Keratinocyte (primary cell): Measurements from ENCODE around the gene HCCS. TPM values are rescaled to one million over a fixed set of nuclear protein-coding genes. Genes with fewer than 3 reads are reported as not detected.

ENCODE experiments used
- DNase-seq: peaks from one replicate; pipeline ENCODE4 v3.0.0-alpha.2; 2011; ENCODE audit warnings: low read depth, missing footprints, low spot score
- FAIRE-seq: peaks from 2 replicates; lab custom pipeline; 2011; peaks lifted over from hg19 to GRCh38; lab: Jason Lieb, UNC
- H2AFZ ChIP-seq: 2 replicates; pipeline ENCODE4 v1.6.0; 2012; ENCODE audit warnings: low read length, control low read depth, inconsistent platforms; ENCODE audit not compliant: control insufficient read depth
- H3K27ac ChIP-seq: 2 replicates; pipeline ENCODE4 v1.5.1; 2011; ENCODE audit warnings: low read length; ENCODE audit not compliant: control insufficient read depth, insufficient read depth
- H3K27me3 ChIP-seq: 3 replicates; pipeline ENCODE4 v1.6.0; 2011; ENCODE audit warnings: low read length; ENCODE audit not compliant: control insufficient read depth, insufficient read depth; ENCODE audit errors: extremely low read depth
- H3K36me3 ChIP-seq, 2 experiments: 2 replicates in 1 of 2; 3 replicates in 1 of 2; pipeline ENCODE4 v1.5.1; 2011; ENCODE audit warnings: low read length in 2 of 2, mild to moderate bottlenecking in 1 of 2; ENCODE audit not compliant: control insufficient read depth in 2 of 2, insufficient read depth in 2 of 2; ENCODE audit errors: extremely low read depth in 1 of 2
- H3K4me1 ChIP-seq: 3 replicates; pipeline ENCODE4 v1.5.1; 2011; ENCODE audit warnings: low read length; ENCODE audit not compliant: control insufficient read depth, insufficient read depth; ENCODE audit errors: extremely low read depth
- H3K4me2 ChIP-seq: 3 replicates; pipeline ENCODE4 v1.6.0; 2011; ENCODE audit warnings: low read depth, low read length; ENCODE audit not compliant: control insufficient read depth, insufficient read depth; ENCODE audit errors: extremely low read depth
- H3K4me3 ChIP-seq, 3 experiments: fragments of 200-600 bp in 1 of 3; sonication (generic) in 1 of 3; 2 replicates in 2 of 3; 3 replicates in 1 of 3; pipeline ENCODE4 v1.5.1; 2011 to 2016; ENCODE audit warnings: low read length in 3 of 3, mild to moderate bottlenecking in 3 of 3, control low read depth in 2 of 3, inconsistent platforms in 1 of 3, low read depth in 1 of 3, mixed read lengths in 1 of 3, mixed run types in 1 of 3, moderate library complexity in 1 of 3; ENCODE audit not compliant: control insufficient read depth in 2 of 3, insufficient read depth in 2 of 3; ENCODE audit errors: extremely low read depth in 1 of 3
- H3K79me2 ChIP-seq: 2 replicates; pipeline ENCODE4 v1.6.0; 2012; ENCODE audit warnings: low read length; ENCODE audit not compliant: control insufficient read depth, insufficient read depth
- H3K9ac ChIP-seq: 3 replicates; pipeline ENCODE4 v1.6.0; 2011; ENCODE audit warnings: low read length; ENCODE audit not compliant: control insufficient read depth, insufficient read depth; ENCODE audit errors: extremely low read depth
- H3K9me1 ChIP-seq: 3 replicates; pipeline ENCODE4 v1.6.0; 2011; ENCODE audit warnings: low read length; ENCODE audit not compliant: control insufficient read depth, insufficient read depth; ENCODE audit errors: extremely low read depth
- H3K9me3 ChIP-seq: 2 replicates; pipeline ENCODE4 v1.5.1; 2012; ENCODE audit warnings: low read depth, low read length; ENCODE audit not compliant: control insufficient read depth
- H4K20me1 ChIP-seq: 3 replicates; pipeline ENCODE4 v1.6.0; 2011; ENCODE audit warnings: low read length; ENCODE audit not compliant: control insufficient read depth, insufficient read depth; ENCODE audit errors: extremely low read depth
- CTCF ChIP-seq, 3 experiments: IDR thresholded peaks in 1 of 3; conservative IDR thresholded peaks in 1 of 3; optimal IDR thresholded peaks in 1 of 3; 2 replicates in 2 of 3; 3 replicates in 1 of 3; pipeline versions ENCODE3 to v1.5.1; 2011; ENCODE audit warnings: low read length in 3 of 3, mild to moderate bottlenecking in 3 of 3, moderate library complexity in 2 of 3, control low read depth in 1 of 3, inconsistent platforms in 1 of 3; ENCODE audit not compliant: insufficient read depth in 2 of 3; ENCODE audit errors: extremely low read depth in 1 of 3
- EZH2 ChIP-seq: IDR thresholded peaks from one replicate; pipeline ENCODE4 v1.6.1; 2012; ENCODE audit warnings: inconsistent platforms, mild to moderate bottlenecking, low read length, moderate library complexity
- dilution Hi-C: fragments of 300-500 bp; cut with MboI; formaldehyde crosslinking; loops from one replicate; pipeline ENCODE4 v1.7.0; 2020; ENCODE audit warnings: low sequenced_read_pairs; ENCODE audit not compliant: extremely low pct_ligation_motif_present
- polyA plus RNA-seq, 5 experiments: library from polyadenylated mRNA; depleted of rRNA in 3 of 5; stranded (reverse) in 3 of 5; stranded (forward) in 1 of 5; unstranded in 1 of 5; fragments of >200 nt; gene quantifications; 1 replicate in 1 of 5; 2 replicates in 3 of 5; 3 replicates in 1 of 5; pipeline versions ENCODE4 v1.2.1 to v1.2.3, GENCODE V29; 2011 to 2012; ENCODE audit warnings: missing spikeins in 2 of 5, low read depth in 1 of 5, low replicate concordance in 1 of 5

HCCS gene
- polyA plus RNA-seq, 1 donor (not counting 4 experiments of a cell fraction or from before 2014, with no cell fraction given) = 45.3 TPM

GRCh38 chrX:11109968-11110367, 1.2 kb upstream of the HCCS start:
- no peak for TF ChIP-seq CTCF (optimal IDR thresholded peaks at IDR 0.05 in 1 of 3, IDR thresholded peaks at IDR 0.05 in 1 of 3, conservative IDR thresholded peaks at IDR 0.05 in 1 of 3; ENCODE audit: extremely low read depth in 1 of 3, insufficient read depth in 2 of 3, low read length in 3 of 3)
- no peak for TF ChIP-seq EZH2
- Histone ChIP-seq H3K4me3 (no peak overlapping the region), H2AFZ (no peak overlapping the region)

GRCh38 chrX:11111947-11112346, 815 bp downstream of the HCCS start:
- H3K36me3 ChIP-seq = peaks cover 6 to 7% of the 10 kb centered on the region in 2 experiments
- dilution Hi-C loops = no loop called here
- H3K4me3 ChIP-seq = peak overlapping the region; percentile 71 to 80 (median 79)
- H3K4me1 ChIP-seq = peaks cover 13% of the 10 kb centered on the region
- peaks cover 17% of the 10 kb centered on the region for H3K79me2 ChIP-seq
- peak overlapping the region; percentile 90 for H3K9ac ChIP-seq
- no peak for DNase-seq
- H3K4me2 ChIP-seq = peak overlapping the region; percentile 87
- TF ChIP-seq EZH2 (no peak), CTCF (optimal IDR thresholded peaks at IDR 0.05 in 1 of 3, IDR thresholded peaks at IDR 0.05 in 1 of 3, conservative IDR thresholded peaks at IDR 0.05 in 1 of 3; ENCODE audit: extremely low read depth in 1 of 3, insufficient read depth in 2 of 3, low read length in 3 of 3) (no peak)
- no peaks in the 10 kb centered on the region for H4K20me1 ChIP-seq
- H3K27ac ChIP-seq = peak overlapping the region; percentile 91
- H2AFZ ChIP-seq = no peak overlapping the region
- no peaks in the 10 kb centered on the region for H3K9me3 ChIP-seq
- no peaks in the 10 kb centered on the region for H3K27me3 ChIP-seq
- no peak for FAIRE-seq
- H3K9me1 ChIP-seq = no peaks in the 10 kb centered on the region

More at GRCh38 chrX:11109968-11110367, 1.2 kb upstream of the HCCS start:
- peaks cover 0 to 2% of the 10 kb centered on the region in 2 experiments for H3K36me3 ChIP-seq
- no peak for FAIRE-seq
- no peak overlapping the region for H3K27ac ChIP-seq
- no peaks in the 10 kb centered on the region for H3K27me3 ChIP-seq
- no peaks in the 10 kb centered on the region for H4K20me1 ChIP-seq
- H3K4me2 ChIP-seq = peak overlapping the region; percentile 55
- DNase-seq = no peak
- dilution Hi-C loops = no loop called here
- H3K9me3 ChIP-seq = no peaks in the 10 kb centered on the region
- peaks cover 13% of the 10 kb centered on the region for H3K4me1 ChIP-seq
- peaks cover 14% of the 10 kb centered on the region for H3K79me2 ChIP-seq
- H3K9me1 ChIP-seq = no peaks in the 10 kb centered on the region
- H3K9ac ChIP-seq = no peak overlapping the region
